C4-2B (cell line): ENCODE results near the gene PARD3B.

Experiments
- H3K27ac ChIP-seq: fragments of 450-650 bp; 2 replicates; pipeline ENCODE4 v1.5.1; 2017
- ZFX ChIP-seq: fragments of 450-650 bp; IDR thresholded peaks from 2 replicates; pipeline ENCODE4 v1.6.1; 2017
- TF ChIP-seq, protein P1 (sequence below): fragments of 450-650 bp; conservative IDR thresholded peaks from 2 replicates; pipeline ENCODE4 v1.5.1; 2017; ENCODE audit warnings: mild to moderate bottlenecking

The PARD3B gene

DNA sequence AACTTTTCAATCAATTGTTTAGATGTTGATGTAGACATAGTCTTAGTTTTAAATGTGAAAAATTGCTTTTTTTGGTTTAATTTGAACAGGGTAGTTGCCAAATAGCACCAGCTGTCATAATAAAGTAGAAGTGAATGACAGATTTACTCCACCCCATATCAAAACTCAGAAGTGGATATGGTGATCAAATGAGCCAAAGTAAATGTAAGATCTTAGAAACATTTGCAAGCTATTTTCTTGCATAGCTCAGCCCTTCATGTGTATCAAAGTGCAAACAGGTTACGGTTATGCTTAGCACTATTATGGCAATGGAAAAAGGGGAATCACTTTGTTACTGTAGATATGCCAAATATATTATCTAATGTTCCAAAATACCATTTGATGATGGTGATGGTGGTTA, 596.1 kb downstream of the PARD3B start:
- TF ChIP-seq, protein P1, sequence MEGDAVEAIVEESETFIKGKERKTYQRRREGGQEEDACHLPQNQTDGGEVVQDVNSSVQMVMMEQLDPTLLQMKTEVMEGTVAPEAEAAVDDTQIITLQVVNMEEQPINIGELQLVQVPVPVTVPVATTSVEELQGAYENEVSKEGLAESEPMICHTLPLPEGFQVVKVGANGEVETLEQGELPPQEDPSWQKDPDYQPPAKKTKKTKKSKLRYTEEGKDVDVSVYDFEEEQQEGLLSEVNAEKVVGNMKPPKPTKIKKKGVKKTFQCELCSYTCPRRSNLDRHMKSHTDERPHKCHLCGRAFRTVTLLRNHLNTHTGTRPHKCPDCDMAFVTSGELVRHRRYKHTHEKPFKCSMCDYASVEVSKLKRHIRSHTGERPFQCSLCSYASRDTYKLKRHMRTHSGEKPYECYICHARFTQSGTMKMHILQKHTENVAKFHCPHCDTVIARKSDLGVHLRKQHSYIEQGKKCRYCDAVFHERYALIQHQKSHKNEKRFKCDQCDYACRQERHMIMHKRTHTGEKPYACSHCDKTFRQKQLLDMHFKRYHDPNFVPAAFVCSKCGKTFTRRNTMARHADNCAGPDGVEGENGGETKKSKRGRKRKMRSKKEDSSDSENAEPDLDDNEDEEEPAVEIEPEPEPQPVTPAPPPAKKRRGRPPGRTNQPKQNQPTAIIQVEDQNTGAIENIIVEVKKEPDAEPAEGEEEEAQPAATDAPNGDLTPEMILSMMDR: no peak
- no peak for TF ChIP-seq ZFX
- H3K27ac ChIP-seq: no peak overlapping the region

DNA sequence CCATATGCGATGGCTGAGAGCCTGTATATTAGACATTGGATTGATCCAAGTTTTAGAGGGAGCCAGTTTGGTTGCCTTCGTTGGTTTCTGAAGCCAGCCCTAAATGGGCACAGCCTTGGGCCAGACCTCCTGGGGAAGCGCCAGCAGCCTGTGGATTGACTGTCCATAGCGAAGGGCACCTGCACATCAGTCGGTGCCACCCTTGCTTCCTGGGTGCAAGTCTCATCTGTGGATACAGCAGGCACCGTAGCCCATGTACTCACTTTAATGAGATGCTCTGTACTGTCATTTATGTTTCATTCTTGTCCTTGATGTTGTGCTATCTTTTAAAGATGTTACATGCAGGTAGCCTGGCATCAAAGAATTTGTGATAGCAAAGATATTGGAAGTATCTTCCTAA, 600.6 kb downstream of the PARD3B start:
- TF ChIP-seq, protein P1: no peak
- TF ChIP-seq ZFX: no peak

DNA sequence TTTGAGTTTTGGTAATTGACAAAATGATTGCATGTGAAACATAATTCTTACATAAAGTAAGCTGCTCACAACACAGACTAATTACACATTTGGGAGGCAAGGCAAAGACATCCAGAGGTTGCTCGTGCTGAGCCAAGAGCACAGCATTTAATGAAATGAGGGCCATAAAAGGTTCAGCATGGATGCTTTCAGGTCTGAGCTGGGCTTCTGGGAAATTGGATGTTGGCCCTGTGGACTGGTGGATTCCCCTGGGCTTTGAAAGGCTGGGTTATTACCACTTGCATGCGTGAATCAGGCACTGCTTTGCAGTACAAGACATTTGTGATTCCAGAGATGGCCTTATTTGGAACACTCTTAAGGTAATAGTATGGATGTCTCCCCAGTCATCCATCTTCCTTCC, 603.5 kb downstream of the PARD3B start:
- no peak overlapping the region for H3K27ac ChIP-seq
- no peak for TF ChIP-seq ZFX
- TF ChIP-seq, protein P1: no peak

More for the DNA sequence above, 600.6 kb downstream of the PARD3B start:
- no peak overlapping the region for H3K27ac ChIP-seq

DNA sequence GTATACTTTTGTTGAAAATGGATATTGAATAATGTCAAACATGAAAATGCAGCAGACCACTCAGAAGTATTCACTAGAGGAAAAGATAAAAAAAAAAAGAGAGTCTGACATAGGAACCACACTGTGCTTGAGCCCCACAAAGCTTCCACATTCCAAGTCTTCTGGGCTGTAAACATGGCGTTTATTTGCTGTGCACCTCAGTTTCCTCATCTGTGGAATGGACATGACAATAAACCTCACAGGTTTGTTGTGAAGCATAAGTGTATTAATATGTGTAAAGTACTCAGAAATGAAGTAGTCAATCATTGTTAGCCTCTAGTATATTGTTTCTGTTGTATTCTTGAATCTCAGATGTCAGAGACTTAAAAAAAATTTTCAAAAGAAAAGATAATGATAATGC, 611.2 kb downstream of the PARD3B start:
- no peak overlapping the region for H3K27ac ChIP-seq
- TF ChIP-seq, protein P1: no peak
- no peak for TF ChIP-seq ZFX

DNA sequence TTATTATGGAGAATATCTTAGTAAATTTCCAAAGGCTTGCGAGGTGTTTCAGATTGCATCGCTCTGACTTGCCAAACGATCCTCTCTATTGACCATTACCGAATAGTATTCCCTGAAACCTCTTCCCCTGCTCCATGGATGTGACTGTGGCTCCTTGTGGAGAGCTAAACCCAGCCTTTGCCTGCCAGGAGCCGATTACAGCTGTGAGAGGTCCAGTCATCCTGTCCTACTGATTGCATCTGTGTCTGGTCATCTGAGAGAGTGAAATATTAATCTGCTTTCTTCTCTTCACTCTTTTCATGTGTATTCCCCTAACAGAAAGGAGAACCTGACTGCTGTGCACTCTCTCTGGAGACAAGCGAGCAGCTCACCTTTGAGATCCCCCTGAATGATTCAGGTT, 613.1 kb downstream of the PARD3B start:
- TF ChIP-seq, protein P1: no peak
- no peak for TF ChIP-seq ZFX
- no peak overlapping the region for H3K27ac ChIP-seq

DNA sequence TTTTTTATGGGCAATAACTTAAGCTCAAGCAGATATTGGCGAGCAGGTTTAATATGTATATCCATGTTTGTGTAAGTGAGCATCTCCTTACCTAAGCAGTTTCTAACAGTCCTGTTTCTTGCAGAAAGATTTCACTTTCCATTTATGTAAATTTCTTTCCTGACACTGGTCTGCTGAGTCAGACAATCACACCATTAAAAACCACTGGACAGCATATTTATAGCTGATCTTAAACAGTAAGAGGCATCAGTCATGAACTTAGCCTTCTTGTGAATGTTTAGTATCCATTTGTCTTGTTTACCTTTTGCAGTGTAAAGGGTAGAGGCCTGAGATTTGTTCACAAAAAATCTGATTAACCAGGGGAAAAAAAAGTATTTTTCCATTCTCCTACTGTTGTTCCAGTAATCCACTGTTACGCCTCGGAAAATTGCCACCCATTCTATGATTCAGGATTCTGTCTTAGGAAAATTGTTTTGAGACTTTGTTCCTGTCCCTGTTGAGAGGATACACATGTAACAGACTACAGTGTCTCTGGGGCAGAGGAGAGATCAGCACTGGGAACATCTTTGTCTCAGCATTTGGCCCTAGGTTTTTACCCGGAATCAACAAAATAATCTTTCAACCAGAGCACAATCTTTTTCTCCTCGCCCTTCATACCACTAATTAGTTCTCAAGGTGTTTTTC, 616.0 kb downstream of the PARD3B start:
- no peak for TF ChIP-seq ZFX
- TF ChIP-seq, protein P1: no peak
- H3K27ac ChIP-seq: no peak overlapping the region

DNA sequence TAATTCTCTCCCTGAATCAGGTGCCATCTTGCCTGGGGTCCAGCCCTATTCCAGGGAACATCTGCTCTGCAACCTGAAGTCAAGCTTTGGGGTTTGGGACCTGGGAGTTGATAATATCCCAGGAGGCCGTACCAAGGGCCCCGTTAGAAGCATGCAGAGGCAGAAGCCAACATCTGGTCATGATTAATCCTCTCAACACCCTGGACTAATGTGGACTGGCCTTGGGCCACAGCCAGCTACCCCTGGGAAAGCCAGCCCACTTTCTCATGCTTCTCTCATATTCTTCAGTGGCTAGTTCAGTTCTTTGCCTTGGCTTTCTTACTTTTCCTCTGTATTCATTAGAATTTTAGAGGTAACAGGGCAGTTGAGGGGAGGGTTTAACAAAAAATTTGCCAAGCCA, 621.5 kb downstream of the PARD3B start:
- H3K27ac ChIP-seq: no peak overlapping the region
- no peak for TF ChIP-seq ZFX
- TF ChIP-seq, protein P1: no peak
